GM12878 (cell line): ENCODE results near the gene PATL2. TPM values are rescaled to one million over a fixed set of nuclear protein-coding genes. Genes with fewer than 3 reads are reported as not detected.

ENCODE experiments used
- ATAC-seq: fragments of 200-7000 bp; cut with Tn5 transposase; 3 replicates; pipeline ENCODE4 v1.9.1; 2020; ENCODE audit warnings: mild to moderate bottlenecking, moderate library complexity
- BruUV-seq: library from RNA; stranded (reverse); fragments of 400-500 nt; replicated peaks from 2 replicates; lab custom pipeline; 2021; lab: Mats Ljungman, UMichigan
- CTCF ChIA-PET: fragments of 300-600 bp; sonication (Branson Sonifier 250); formaldehyde crosslinking; extraction: SDS; loops from one replicate; lab custom pipeline; 2021; ENCODE audit warnings: inconsistent platforms; lab: Yijun Ruan, JAX
- POLR2A ChIA-PET: fragments of 350-600 bp; formaldehyde crosslinking; extraction: SDS; loops from one replicate; lab custom pipeline; 2021; ENCODE audit warnings: inconsistent platforms; lab: Charles Lee
- RAD21 ChIA-PET: fragments of 300-600 bp; sonication (Branson Sonifier 250); formaldehyde crosslinking; loops from one replicate; lab custom pipeline; 2023; ENCODE audit warnings: antibody characterized with exemption; ENCODE audit not compliant: unreplicated experiment; lab: Charles Lee
- SMC1A ChIA-PET: fragments of 300-600 bp; sonication (Branson Sonifier 250); formaldehyde crosslinking; loops from one replicate; lab custom pipeline; 2023; ENCODE audit not compliant: unreplicated experiment, uncharacterized antibody; lab: Charles Lee
- DNase-seq: peaks from one replicate; pipeline ENCODE4 v3.0.0-alpha.2; 2011; ENCODE audit warnings: low read depth, low spot score
- FAIRE-seq: peaks from 3 replicates; lab custom pipeline; 2011; peaks lifted over from hg19 to GRCh38; lab: Jason Lieb, UNC
- H2AFZ ChIP-seq: 2 replicates; pipeline ENCODE4 v1.6.0; 2011; ENCODE audit warnings: low read depth, low read length, control low read depth; ENCODE audit not compliant: control insufficient read depth
- H3K27ac ChIP-seq: 2 replicates; pipeline ENCODE4 v1.5.1; 2011; ENCODE audit warnings: control low read depth; ENCODE audit not compliant: control insufficient read depth, insufficient read depth
- H3K27me3 ChIP-seq, 2 experiments: replicated peaks in 1 of 2; 2 replicates each; pipeline versions ENCODE4 v1.6.0 to v1.6.1; 2011; ENCODE audit warnings: low read length in 1 of 2; ENCODE audit not compliant: control insufficient read depth in 2 of 2, insufficient read depth in 2 of 2
- H3K36me3 ChIP-seq, 2 experiments: 2 replicates each; pipeline ENCODE4 v1.5.1; 2011; ENCODE audit warnings: low read length in 1 of 2; ENCODE audit not compliant: control insufficient read depth in 2 of 2, insufficient read depth in 2 of 2
- H3K4me1 ChIP-seq: 2 replicates; pipeline ENCODE4 v1.6.1; 2011; ENCODE audit warnings: mild to moderate bottlenecking, low read length, moderate library complexity, mixed read lengths; ENCODE audit not compliant: control insufficient read depth, insufficient read depth
- H3K4me2 ChIP-seq: 2 replicates; pipeline ENCODE4 v1.6.0; 2011; ENCODE audit warnings: control low read depth; ENCODE audit not compliant: control insufficient read depth, insufficient read depth
- H3K4me3 ChIP-seq: fragments of 200-600 bp; sonication (generic); 2 replicates; pipeline ENCODE4 v1.5.1; 2016
- H3K79me2 ChIP-seq: 2 replicates; pipeline ENCODE4 v1.6.0; 2011; ENCODE audit warnings: low read length; ENCODE audit not compliant: control insufficient read depth, insufficient read depth
- H3K9ac ChIP-seq: 2 replicates; pipeline ENCODE4 v1.8.0; 2011; ENCODE audit warnings: low read length, control low read depth, mixed read lengths; ENCODE audit not compliant: control insufficient read depth, insufficient read depth
- H3K9me3 ChIP-seq: replicated peaks from 3 replicates; pipeline ENCODE4 v1.5.1; 2011; ENCODE audit warnings: mild to moderate bottlenecking, low read length; ENCODE audit not compliant: control insufficient read depth, insufficient read depth
- H4K20me1 ChIP-seq: 2 replicates; pipeline ENCODE4 v1.6.0; 2011; ENCODE audit not compliant: control insufficient read depth, insufficient read depth
- PAX8 ChIP-seq: fragments of 450-650 bp; IDR thresholded peaks from 2 replicates; pipeline ENCODE4 v1.6.1; 2017; ENCODE audit warnings: mild to moderate bottlenecking, moderate library complexity
- PKNOX1 ChIP-seq: fragments of 450-650 bp; IDR thresholded peaks from 2 replicates; pipeline ENCODE4 v1.6.1; 2016; ENCODE audit warnings: mild to moderate bottlenecking
- RCOR1 ChIP-seq: conservative IDR thresholded peaks from 2 replicates; pipeline ENCODE4 v1.6.1; 2012; ENCODE audit warnings: low read depth, low read length, improper control_type of control experiment
- WRNIP1 ChIP-seq: IDR thresholded peaks from 2 replicates; pipeline ENCODE4 v1.6.1; 2011; ENCODE audit warnings: low read depth, low read length, improper control_type of control experiment, borderline replicate concordance
- ZZZ3 ChIP-seq: IDR thresholded peaks from 2 replicates; pipeline ENCODE4 v1.6.1; 2011; ENCODE audit warnings: low read depth; ENCODE audit not compliant: control insufficient read depth, insufficient read length
- whole genome bisulfite sequencing: methylation state at CpG from one replicate; pipeline ENCODE4 v1.1.6; 2016; ENCODE audit warnings: low lambda C conversion rate; ENCODE audit not compliant: insufficient replicate concordance, insufficient coverage; ENCODE audit errors: missing lambda C conversion rate; 5-methylcytosine and 5-hydroxymethylcytosine counted together
- in situ Hi-C: fragments of 300-500 bp; cut with MboI; formaldehyde crosslinking; loops from 9 replicates; pipeline ENCODE4 v1.14.3; 2018; ENCODE audit warnings: mixed read lengths
- intact Hi-C: fragments of 100-400 bp; cut with micrococcal nuclease; formaldehyde crosslinking; loops from one replicate; pipeline ENCODE4 v1.14.2; 2022; ENCODE audit not compliant: unreplicated experiment
- polyA plus RNA-seq, 11 experiments: library from polyadenylated mRNA; depleted of rRNA in 4 of 11; unstranded in 6 of 11; stranded (reverse) in 5 of 11; fragments of >200 nt; fragmentation: Nextera tagmentation in 4 of 11; fragmentation: Illumina TruSeq in 1 of 11; extraction: Ambion mirVana in 4 of 11; extraction: Trizol in 1 of 11; gene quantifications; 1 replicate in 1 of 11; 2 replicates in 10 of 11; pipeline versions ENCODE4 v1.2.1 to v1.2.3, GENCODE V29; 2011 to 2016; ENCODE audit warnings: inconsistent platforms in 2 of 11, missing spikeins in 2 of 11, low read depth in 1 of 11
- total RNA-seq, 4 experiments: library from RNA; depleted of rRNA in 3 of 4; stranded (reverse); fragments of >200 nt in 3 of 4; fragmentation: Illumina TruSeq in 1 of 4; extraction: Trizol in 1 of 4; gene quantifications; 2 replicates each; pipeline versions ENCODE4 v1.2.1 to v1.2.3, GENCODE V29; 2013 to 2021
- TF ChIP-seq, protein P1 (sequence below): fragments of 450-650 bp; IDR thresholded peaks from 2 replicates; pipeline ENCODE4 v1.6.1; 2017; ENCODE audit warnings: mild to moderate bottlenecking

The PATL2 gene
- total and polyA plus RNA-seq, 10 of the 15 experiments (the other 5 are each of a cell fraction or from before 2014, with no cell fraction given), result 4.2 to 16.2 (median 12.1) TPM

GRCh38 chr15:44654858-44655257, 56.3 kb downstream of the PATL2 start:
- TF ChIP-seq PAX8, result no peak
- TF ChIP-seq WRNIP1, result no peak
- TF ChIP-seq, protein P1, sequence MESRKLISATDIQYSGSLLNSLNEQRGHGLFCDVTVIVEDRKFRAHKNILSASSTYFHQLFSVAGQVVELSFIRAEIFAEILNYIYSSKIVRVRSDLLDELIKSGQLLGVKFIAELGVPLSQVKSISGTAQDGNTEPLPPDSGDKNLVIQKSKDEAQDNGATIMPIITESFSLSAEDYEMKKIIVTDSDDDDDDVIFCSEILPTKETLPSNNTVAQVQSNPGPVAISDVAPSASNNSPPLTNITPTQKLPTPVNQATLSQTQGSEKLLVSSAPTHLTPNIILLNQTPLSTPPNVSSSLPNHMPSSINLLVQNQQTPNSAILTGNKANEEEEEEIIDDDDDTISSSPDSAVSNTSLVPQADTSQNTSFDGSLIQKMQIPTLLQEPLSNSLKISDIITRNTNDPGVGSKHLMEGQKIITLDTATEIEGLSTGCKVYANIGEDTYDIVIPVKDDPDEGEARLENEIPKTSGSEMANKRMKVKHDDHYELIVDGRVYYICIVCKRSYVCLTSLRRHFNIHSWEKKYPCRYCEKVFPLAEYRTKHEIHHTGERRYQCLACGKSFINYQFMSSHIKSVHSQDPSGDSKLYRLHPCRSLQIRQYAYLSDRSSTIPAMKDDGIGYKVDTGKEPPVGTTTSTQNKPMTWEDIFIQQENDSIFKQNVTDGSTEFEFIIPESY, result no peak
- no peak for TF ChIP-seq RCOR1
- TF ChIP-seq ZZZ3, result no peak
- TF ChIP-seq PKNOX1, result no peak
- CTCF ChIA-PET, result interaction anchor here (1.2 to 4.0 kb wide), 2 partner anchors 81 to 83 kb away, joined by 3 to 18 read pairs; partner anchors contain the start of gene TRIM69
- BruUV-seq, result no TSS peak
- RAD21 ChIA-PET, result interaction anchor here (0.6 kb wide), 1 partner anchor 13 kb away, joined by 4 read pairs; no protein-coding TSS in a partner anchor
- in situ Hi-C loops (no loop called here), intact Hi-C loops (no loop called here)
- no peak overlapping the region for H3K9ac ChIP-seq
- no peaks in the 10 kb centered on the region for H3K9me3 ChIP-seq
- SMC1A ChIA-PET, result interaction anchor here (0.8 to 1.4 kb wide), 3 partner anchors 23 to 81 kb away, joined by 3 to 5 read pairs (median 3); partner anchors contain the start of gene TRIM69
- 98% methylated on average over 6 of the region's 6 CpGs for WGBS
- FAIRE-seq (no peak), ATAC-seq (no peak), DNase-seq (no peak)
- POLR2A ChIA-PET, result interaction anchor here (0.6 kb wide), 1 partner anchor 17 kb away, joined by 6 read pairs; no protein-coding TSS in a partner anchor
- H3K27me3 ChIP-seq, result no peaks in the 10 kb centered on the region; a peak in 1 of 4 replicates
- H4K20me1 ChIP-seq, result no peaks in the 10 kb centered on the region
- H3K79me2 ChIP-seq, result no peaks in the 10 kb centered on the region; the same call in 1 of the 2 replicates
- no peak overlapping the region for H3K4me2 ChIP-seq
- H3K4me3 ChIP-seq, result no peak overlapping the region
- no peaks in the 10 kb centered on the region for H3K4me1 ChIP-seq
- no peak overlapping the region for H3K27ac ChIP-seq
- no peak overlapping the region for H2AFZ ChIP-seq
- peaks cover 2 to 18% of the 10 kb centered on the region in 2 experiments; a peak in 3 of 4 replicates for H3K36me3 ChIP-seq
